ENCODE results near the gene DAD1. TPM values are rescaled to one million over a fixed set of nuclear protein-coding genes. Genes with fewer than 3 reads are reported as not detected.

DAD1 gene
- total and polyA plus RNA-seq, 4 experiments from 2014 or later = 110 to 735 (median 363) TPM

DNA sequence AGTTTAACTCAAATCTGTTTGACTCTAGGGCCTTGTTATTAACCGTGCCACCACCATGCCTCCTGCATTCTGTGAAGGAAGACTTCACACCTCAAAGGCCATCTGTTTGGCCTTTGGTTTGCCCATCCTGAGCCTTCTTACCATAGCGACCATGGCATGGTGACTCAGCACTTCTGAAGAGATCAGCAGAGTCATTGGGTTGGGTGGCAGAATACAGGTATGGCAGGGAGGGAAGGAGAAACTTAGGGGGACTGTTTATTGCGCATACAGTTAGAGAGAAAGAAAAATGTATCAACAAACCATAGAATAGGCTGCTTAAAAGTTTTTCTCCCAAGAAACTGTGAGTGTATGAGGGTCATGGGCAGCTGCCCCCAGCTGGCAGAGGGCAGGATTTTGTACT, 49.2 kb downstream of the DAD1 start:
- Histone ChIP-seq H3K9me3 (ENCODE audit: control insufficient read depth in 1 of 2, low read length in 2 of 2) (no peaks in the 10 kb centered on the region), H3K27me3 (ENCODE audit: insufficient read depth, low read length) (no peaks in the 10 kb centered on the region), H3K4me1 (ENCODE audit: insufficient read depth, low read length) (peaks cover 100% of the 10 kb centered on the region), H3K4me3 (ENCODE audit: low read length in 2 of 2) (peak overlapping the region; percentile 46 to 67), H3K27ac (ENCODE audit: low read depth, low read length) (peak overlapping the region; percentile 72), H3K36me3 (ENCODE audit: insufficient read depth, low read length) (peaks cover 80% of the 10 kb centered on the region)
- H3K4me1 Mint-ChIP-seq = peaks cover 84 to 100% (median 91%) of the 10 kb centered on the region in 4 donors
- H3K4me3 Mint-ChIP-seq = peak overlapping the region; percentile 69 to 91 (median 85)
- DNase-seq = peak in 2 of 5 donors; percentile 43 to 61
- H3K27me3 Mint-ChIP-seq = no peaks in the 10 kb centered on the region
- ChIA-PET CTCF (ENCODE audit: partially characterized antibody) (interaction anchor here (3.2 to 7.0 kb wide), 4 partner anchors 7 to 30 kb away, joined by 16 to 81 read pairs (median 28); no protein-coding TSS in a partner anchor), POLR2A (ENCODE audit: partially characterized antibody) (interaction anchor here (0.6 to 20.6 kb wide), 12 partner anchors 11 to 743 kb away, joined by 3 to 1762 read pairs (median 18); partner anchors contain the start of gene DAD1)
- H3K27ac Mint-ChIP-seq = peak overlapping the region; percentile 92 to 100 (median 98)
- intact Hi-C loops (cut with micrococcal nuclease) = no loop called here
- H3K9me3 Mint-ChIP-seq = peaks cover 0 to 1% (median 0%) of the 10 kb centered on the region in 8 donors
- H3K36me3 Mint-ChIP-seq = peaks cover 93 to 94% of the 10 kb centered on the region in 2 donors

DNA sequence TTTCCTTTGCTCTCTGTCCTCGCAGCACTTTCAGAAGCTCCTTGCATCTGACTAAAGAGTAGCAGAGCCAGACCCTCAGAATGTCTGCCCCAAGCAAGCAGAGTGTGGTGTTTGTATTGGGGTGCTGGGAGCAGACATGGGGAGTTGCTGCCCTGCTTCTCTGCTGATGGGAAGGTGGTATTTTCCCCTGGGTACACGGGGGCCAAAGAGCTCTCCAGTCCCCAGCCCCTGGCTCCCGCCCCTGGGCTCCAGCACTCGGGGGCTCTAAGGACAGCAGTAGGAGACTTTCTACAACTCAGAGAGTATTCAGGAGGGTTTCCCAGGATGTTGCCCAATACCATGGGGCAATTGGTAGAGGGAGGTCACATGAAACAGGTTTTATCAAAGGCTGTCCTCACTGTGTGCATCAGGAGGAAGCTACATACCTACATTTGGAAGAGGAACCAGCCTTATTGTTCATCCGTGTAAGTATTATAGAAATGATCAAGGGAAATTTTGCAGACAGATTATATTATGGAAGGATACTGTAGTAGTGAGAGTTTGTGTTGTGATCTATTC, 50.3 kb downstream of the DAD1 start:
- Mint-ChIP-seq H3K4me3 (peak overlapping the region; percentile 69 to 91 (median 85)), H3K4me1 (peaks cover 83 to 100% (median 90%) of the 10 kb centered on the region in 4 donors), H3K27me3 (no peaks in the 10 kb centered on the region), H3K27ac (peak overlapping the region; percentile 92 to 100 (median 98)), H3K9me3 (no peaks in the 10 kb centered on the region), H3K36me3 (peaks cover 91 to 92% of the 10 kb centered on the region in 2 donors)
- H3K4me1 ChIP-seq (ENCODE audit: insufficient read depth, low read length) = peaks cover 99% of the 10 kb centered on the region
- H3K36me3 ChIP-seq (ENCODE audit: insufficient read depth, low read length) = peaks cover 77% of the 10 kb centered on the region
- intact Hi-C loops (cut with micrococcal nuclease) = no loop called here
- H3K4me3 ChIP-seq (ENCODE audit: low read length in 2 of 2) = peak overlapping the region; percentile 42 to 46
- POLR2A ChIA-PET (ENCODE audit: partially characterized antibody) = interaction anchor here (1.1 to 20.6 kb wide), 14 partner anchors 10 to 686 kb away, joined by 3 to 1762 read pairs (median 10); partner anchors contain the start of gene DAD1
- CTCF ChIA-PET (ENCODE audit: partially characterized antibody) = interaction anchor here (0.8 to 7.0 kb wide), 7 partner anchors 8 to 51 kb away, joined by 3 to 81 read pairs (median 4); partner anchors contain the start of gene DAD1
- H3K27me3 ChIP-seq (ENCODE audit: insufficient read depth, low read length) = no peaks in the 10 kb centered on the region
- no peak for DNase-seq
- no peaks in the 10 kb centered on the region for H3K9me3 ChIP-seq (ENCODE audit: control insufficient read depth in 1 of 2, low read length in 2 of 2)
- peak overlapping the region; percentile 72 for H3K27ac ChIP-seq (ENCODE audit: low read depth, low read length)

DNA sequence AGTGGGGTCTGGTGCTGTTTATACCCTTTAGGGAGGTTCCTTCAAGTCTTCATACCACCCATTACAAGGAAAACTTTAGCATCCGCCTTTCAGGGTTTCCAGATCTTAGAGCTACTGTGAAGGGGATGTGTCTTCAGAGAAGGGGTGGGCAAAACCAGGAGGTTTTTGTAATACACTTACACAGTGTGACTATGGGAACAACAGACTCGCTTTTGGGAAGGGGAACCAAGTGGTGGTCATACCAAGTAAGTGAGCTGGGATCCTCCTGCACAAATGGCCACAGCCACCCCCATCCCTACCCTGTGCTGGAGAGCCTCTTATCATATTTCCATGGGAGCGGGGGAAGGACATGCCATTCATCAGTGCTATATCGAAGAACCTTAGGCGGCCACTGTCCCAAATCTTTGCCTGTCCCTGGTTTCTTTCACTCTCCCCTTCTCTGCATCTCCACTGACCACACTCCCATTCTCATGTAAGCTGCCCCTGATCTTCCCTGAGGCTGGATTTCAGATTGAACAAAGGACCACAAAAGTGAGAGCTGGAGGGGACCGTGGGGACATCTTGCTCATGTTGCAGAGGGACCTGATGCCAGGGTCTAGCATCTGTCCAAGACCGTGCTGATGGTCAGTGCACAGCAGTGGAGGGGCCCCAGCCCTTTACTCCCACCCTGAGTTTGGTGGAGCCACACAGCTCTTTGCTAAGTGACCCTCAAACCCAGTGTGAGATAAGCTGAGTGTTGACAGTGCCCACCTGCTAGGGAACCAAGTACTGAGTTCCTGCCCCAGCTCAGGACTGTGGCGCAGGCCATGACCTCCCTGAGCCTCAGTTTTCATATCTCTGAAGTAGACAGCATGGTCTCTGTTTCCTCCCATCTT, 51.4 kb downstream of the DAD1 start:
- H3K4me1 ChIP-seq (ENCODE audit: insufficient read depth, low read length) = peaks cover 99% of the 10 kb centered on the region
- Mint-ChIP-seq H3K4me1 (peaks cover 88 to 100% (median 91%) of the 10 kb centered on the region in 4 donors), H3K27me3 (no peaks in the 10 kb centered on the region), H3K36me3 (peaks cover 92 to 94% of the 10 kb centered on the region in 2 donors), H3K27ac (peak overlapping the region; percentile 92 to 100 (median 98)), H3K9me3 (no peaks in the 10 kb centered on the region), H3K4me3 (peak overlapping the region; percentile 69 to 91 (median 85))
- peaks cover 79% of the 10 kb centered on the region for H3K36me3 ChIP-seq (ENCODE audit: insufficient read depth, low read length)
- no peaks in the 10 kb centered on the region for H3K27me3 ChIP-seq (ENCODE audit: insufficient read depth, low read length)
- no peaks in the 10 kb centered on the region for H3K9me3 ChIP-seq (ENCODE audit: control insufficient read depth in 1 of 2, low read length in 2 of 2)
- peak in 1 of 5 donors; percentile 32 for DNase-seq
- intact Hi-C loops (cut with micrococcal nuclease) = loop anchor here (1.0 to 2.0 kb wide), 3 partner anchors 8 to 15 kb away; no protein-coding TSS in a partner anchor
- H3K27ac ChIP-seq (ENCODE audit: low read depth, low read length) = peak overlapping the region; percentile 72
- ChIA-PET CTCF (ENCODE audit: partially characterized antibody) (interaction anchor here (0.8 to 7.0 kb wide), 11 partner anchors 8 to 52 kb away, joined by 3 to 81 read pairs (median 4); partner anchors contain the start of gene DAD1), POLR2A (ENCODE audit: partially characterized antibody) (interaction anchor here (0.7 to 20.6 kb wide), 23 partner anchors 9 to 814 kb away, joined by 3 to 1762 read pairs (median 4); partner anchors contain the start of gene DAD1)
- peak overlapping the region; percentile 42 to 46 for H3K4me3 ChIP-seq (ENCODE audit: low read length in 2 of 2)

DNA sequence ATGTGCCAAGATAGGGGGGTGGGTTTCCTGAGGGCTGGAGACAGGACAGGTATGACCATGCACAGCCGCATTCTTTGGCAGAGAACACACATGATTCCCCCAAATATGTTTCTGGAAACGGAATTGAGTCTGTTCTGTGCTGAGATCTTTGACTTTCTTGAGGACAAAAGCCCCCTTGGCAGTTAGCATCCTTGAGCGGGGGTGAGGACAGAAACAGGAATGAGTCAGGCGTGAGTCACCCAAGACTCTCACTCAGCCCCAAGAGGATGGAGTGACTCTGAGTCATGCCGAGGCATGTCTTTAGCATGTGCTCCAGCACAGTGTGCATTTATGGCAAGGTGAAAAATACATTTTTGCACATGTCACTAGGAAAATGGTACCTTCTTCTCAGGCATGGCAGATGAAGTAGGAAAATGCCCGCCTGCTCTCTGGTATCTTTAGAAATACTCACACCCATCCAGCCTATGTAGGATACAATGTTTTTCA, 52.1 kb downstream of the DAD1 start:
- peak in 4 of 5 donors; percentile 54 to 97 (median 62) for DNase-seq
- Mint-ChIP-seq H3K4me1 (peaks cover 86 to 100% (median 91%) of the 10 kb centered on the region in 4 donors), H3K27ac (peak overlapping the region; percentile 92 to 100 (median 98)), H3K36me3 (peaks cover 89 to 94% of the 10 kb centered on the region in 2 donors), H3K9me3 (no peaks in the 10 kb centered on the region), H3K4me3 (peak overlapping the region; percentile 69 to 91 (median 85)), H3K27me3 (no peaks in the 10 kb centered on the region)
- Histone ChIP-seq H3K36me3 (ENCODE audit: insufficient read depth, low read length) (peaks cover 79% of the 10 kb centered on the region), H3K27me3 (ENCODE audit: insufficient read depth, low read length) (no peaks in the 10 kb centered on the region), H3K9me3 (ENCODE audit: control insufficient read depth in 1 of 2, low read length in 2 of 2) (no peaks in the 10 kb centered on the region), H3K4me3 (ENCODE audit: low read length in 2 of 2) (peak overlapping the region; percentile 13 to 46), H3K4me1 (ENCODE audit: insufficient read depth, low read length) (peaks cover 99% of the 10 kb centered on the region), H3K27ac (ENCODE audit: low read depth, low read length) (peak overlapping the region; percentile 72)
- intact Hi-C loops (cut with micrococcal nuclease) = loop anchor here (1.0 to 2.0 kb wide), 3 partner anchors 8 to 14 kb away; no protein-coding TSS in a partner anchor
- ChIA-PET POLR2A (ENCODE audit: partially characterized antibody) (interaction anchor here (0.8 to 20.6 kb wide), 17 partner anchors 8 to 813 kb away, joined by 3 to 1762 read pairs (median 8); partner anchors contain the start of gene DAD1), CTCF (ENCODE audit: partially characterized antibody) (interaction anchor here (1.0 to 7.0 kb wide), 9 partner anchors 8 to 33 kb away, joined by 3 to 81 read pairs (median 6); no protein-coding TSS in a partner anchor)

DNA sequence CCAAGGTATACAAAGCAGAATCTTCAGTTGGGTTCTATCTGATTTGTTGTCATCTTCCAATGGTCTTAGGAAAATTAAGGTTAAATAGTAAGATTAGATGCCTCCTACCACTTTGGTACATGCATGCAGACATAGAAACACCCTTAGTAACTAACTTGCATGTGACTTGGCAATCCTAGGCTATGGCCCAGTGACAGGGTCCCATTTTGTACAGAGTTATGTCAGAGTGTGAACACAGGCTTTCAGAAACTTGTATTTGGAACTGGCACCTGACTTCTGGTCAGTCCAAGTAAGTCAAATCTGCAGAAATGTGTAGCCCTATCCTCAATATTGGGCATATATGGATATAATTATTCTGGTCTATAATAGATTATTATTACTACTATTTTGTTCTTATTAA, 53.1 kb downstream of the DAD1 start:
- intact Hi-C loops (cut with micrococcal nuclease) = loop anchor here (1.0 to 2.0 kb wide), 3 partner anchors 10 to 15 kb away; no protein-coding TSS in a partner anchor
- POLR2A ChIA-PET (ENCODE audit: partially characterized antibody) = interaction anchor here (0.8 to 20.6 kb wide), 15 partner anchors 7 to 812 kb away, joined by 3 to 1762 read pairs (median 12); no protein-coding TSS in a partner anchor
- peaks cover 77% of the 10 kb centered on the region for H3K36me3 ChIP-seq (ENCODE audit: insufficient read depth, low read length)

DNA sequence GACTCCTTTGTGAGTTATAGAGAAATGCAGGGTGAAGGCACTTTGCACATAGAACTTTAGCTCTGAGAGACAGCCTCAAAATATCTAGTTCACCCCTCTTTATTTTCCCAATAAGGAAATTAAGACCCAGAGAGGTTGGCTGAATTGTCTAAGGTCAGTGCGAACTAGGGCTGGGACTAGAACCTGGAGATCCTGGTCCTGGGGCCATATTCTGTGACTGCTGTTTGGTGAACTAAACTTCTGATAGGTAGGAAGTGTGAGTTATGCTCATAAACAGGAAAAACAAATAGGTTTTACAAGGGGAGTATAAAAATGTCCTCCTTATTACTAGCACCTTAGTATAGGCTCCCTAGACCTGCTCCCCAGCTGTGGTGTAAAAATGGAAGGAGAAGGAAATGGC, 53.9 kb downstream of the DAD1 start:
- POLR2A ChIA-PET (ENCODE audit: partially characterized antibody) = interaction anchor here (0.8 to 20.6 kb wide), 11 partner anchors 8 to 799 kb away, joined by 3 to 1762 read pairs (median 6); no protein-coding TSS in a partner anchor
- CTCF ChIA-PET (ENCODE audit: partially characterized antibody) = interaction anchor here (0.9 to 8.1 kb wide), 6 partner anchors 11 to 35 kb away, joined by 3 to 48 read pairs (median 20); no protein-coding TSS in a partner anchor
- H3K36me3 ChIP-seq (ENCODE audit: insufficient read depth, low read length) = peaks cover 75% of the 10 kb centered on the region
- H3K4me1 Mint-ChIP-seq = peaks cover 84 to 100% (median 90%) of the 10 kb centered on the region in 4 donors
- H3K9me3 ChIP-seq (ENCODE audit: control insufficient read depth in 1 of 2, low read length in 2 of 2) = no peaks in the 10 kb centered on the region
- peak overlapping the region; percentile 11 to 17 for H3K4me3 ChIP-seq (ENCODE audit: low read length in 2 of 2)
- peak overlapping the region; percentile 84 to 100 (median 91) for H3K27ac Mint-ChIP-seq
- peak overlapping the region; percentile 79 to 91 (median 80) for H3K4me3 Mint-ChIP-seq
- no peaks in the 10 kb centered on the region for H3K27me3 Mint-ChIP-seq
- intact Hi-C loops (cut with micrococcal nuclease) = loop anchor here (1.0 kb wide), 1 partner anchor 9 kb away; no protein-coding TSS in a partner anchor
- no peaks in the 10 kb centered on the region for H3K27me3 ChIP-seq (ENCODE audit: insufficient read depth, low read length)
- H3K9me3 Mint-ChIP-seq = no peaks in the 10 kb centered on the region
- peaks cover 99% of the 10 kb centered on the region for H3K4me1 ChIP-seq (ENCODE audit: insufficient read depth, low read length)
- H3K36me3 Mint-ChIP-seq = peaks cover 86 to 92% of the 10 kb centered on the region in 2 donors
- DNase-seq = peak in 1 of 5 donors; percentile 13
- H3K27ac ChIP-seq (ENCODE audit: low read depth, low read length) = peak overlapping the region; percentile 55

More for the DNA sequence above, 53.1 kb downstream of the DAD1 start:
- Histone ChIP-seq H3K4me3 (ENCODE audit: low read length in 2 of 2) (peak overlapping the region in 1 of 2 donors; percentile 11), H3K9me3 (ENCODE audit: control insufficient read depth in 1 of 2, low read length in 2 of 2) (no peaks in the 10 kb centered on the region), H3K27me3 (ENCODE audit: insufficient read depth, low read length) (no peaks in the 10 kb centered on the region), H3K4me1 (ENCODE audit: insufficient read depth, low read length) (peaks cover 99% of the 10 kb centered on the region), H3K27ac (ENCODE audit: low read depth, low read length) (peak overlapping the region; percentile 72)
- H3K4me1 Mint-ChIP-seq = peaks cover 86 to 100% (median 91%) of the 10 kb centered on the region in 4 donors
- CTCF ChIA-PET (ENCODE audit: partially characterized antibody) = interaction anchor here (1.0 to 7.0 kb wide), 4 partner anchors 8 to 26 kb away, joined by 4 to 81 read pairs (median 6); no protein-coding TSS in a partner anchor
- no peaks in the 10 kb centered on the region for H3K9me3 Mint-ChIP-seq
- peak overlapping the region in 6 of 7 donors; percentile 31 to 100 (median 76) for H3K27ac Mint-ChIP-seq
- peaks cover 89 to 94% of the 10 kb centered on the region in 2 donors for H3K36me3 Mint-ChIP-seq
- no peaks in the 10 kb centered on the region for H3K27me3 Mint-ChIP-seq
- peak in 1 of 5 donors; percentile 35 for DNase-seq
- peak overlapping the region in 7 of 8 donors; percentile 27 to 91 (median 60) for H3K4me3 Mint-ChIP-seq
